ENCODE data around the gene SCNN1A.

- TF ChIP-seq, protein P1, sequence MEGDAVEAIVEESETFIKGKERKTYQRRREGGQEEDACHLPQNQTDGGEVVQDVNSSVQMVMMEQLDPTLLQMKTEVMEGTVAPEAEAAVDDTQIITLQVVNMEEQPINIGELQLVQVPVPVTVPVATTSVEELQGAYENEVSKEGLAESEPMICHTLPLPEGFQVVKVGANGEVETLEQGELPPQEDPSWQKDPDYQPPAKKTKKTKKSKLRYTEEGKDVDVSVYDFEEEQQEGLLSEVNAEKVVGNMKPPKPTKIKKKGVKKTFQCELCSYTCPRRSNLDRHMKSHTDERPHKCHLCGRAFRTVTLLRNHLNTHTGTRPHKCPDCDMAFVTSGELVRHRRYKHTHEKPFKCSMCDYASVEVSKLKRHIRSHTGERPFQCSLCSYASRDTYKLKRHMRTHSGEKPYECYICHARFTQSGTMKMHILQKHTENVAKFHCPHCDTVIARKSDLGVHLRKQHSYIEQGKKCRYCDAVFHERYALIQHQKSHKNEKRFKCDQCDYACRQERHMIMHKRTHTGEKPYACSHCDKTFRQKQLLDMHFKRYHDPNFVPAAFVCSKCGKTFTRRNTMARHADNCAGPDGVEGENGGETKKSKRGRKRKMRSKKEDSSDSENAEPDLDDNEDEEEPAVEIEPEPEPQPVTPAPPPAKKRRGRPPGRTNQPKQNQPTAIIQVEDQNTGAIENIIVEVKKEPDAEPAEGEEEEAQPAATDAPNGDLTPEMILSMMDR (IDR thresholded peaks at IDR 0.05) = no peak
- TF ChIP-seq EZH2 (IDR thresholded peaks at IDR 0.05) (no peak), EZH2phosphoT487 (IDR thresholded peaks at IDR 0.05) (no peak)
These were observed 60.2 kb downstream of the SCNN1A start for GRCh38 chr12:6315184-6315583.
